ENCODE measurements around the gene OR2V1.
"Not testable (repeated sequence)": the region's sequence is repeated elsewhere in the genome, so short reads cannot be mapped to it uniquely, and the experiment has no call there.

OR2V1 gene

DNA sequence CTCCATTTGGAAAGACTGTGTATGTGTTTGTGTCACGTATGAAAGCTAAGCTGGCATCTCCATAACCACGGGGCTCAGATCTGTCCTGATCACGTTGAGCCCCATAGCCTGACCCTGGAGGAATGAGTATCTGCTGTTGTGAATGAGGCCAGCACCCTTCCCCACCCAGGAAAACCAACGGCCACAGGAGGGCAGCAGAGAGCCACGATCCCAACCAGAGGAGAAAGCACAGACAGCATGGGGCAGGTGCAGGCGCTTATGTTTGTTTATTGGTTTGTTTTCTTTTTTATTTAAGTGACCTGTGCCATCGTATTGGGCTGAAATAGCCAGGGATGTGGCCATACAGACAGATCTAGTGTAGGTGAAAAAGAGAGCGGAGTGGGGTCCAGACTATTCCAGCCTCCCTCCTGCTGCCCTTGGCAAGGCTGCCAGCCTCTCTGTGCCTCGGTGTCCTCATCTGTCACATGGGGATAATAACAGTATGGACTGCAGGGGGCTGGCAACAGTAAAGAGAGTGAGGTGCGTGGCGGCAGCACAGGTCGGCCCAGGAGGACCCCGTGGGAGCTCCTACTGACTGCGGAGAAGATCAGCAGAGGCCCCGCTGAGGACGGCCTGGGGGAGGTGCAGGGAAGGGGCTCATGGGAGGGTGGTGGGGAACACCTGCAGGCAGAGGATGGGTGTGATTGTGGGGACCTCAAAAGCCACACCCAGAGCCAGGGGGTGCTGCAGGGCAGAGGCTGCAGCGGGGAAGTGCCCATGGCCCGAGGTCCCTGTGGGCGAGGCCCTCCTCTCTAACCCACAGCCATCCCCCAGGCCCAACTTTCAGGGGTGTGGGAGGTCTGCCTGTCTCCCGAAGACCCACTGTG lies 28.6 kb upstream of the OR2V1 start:
- peak; percentile 95 for DNase-seq

DNA sequence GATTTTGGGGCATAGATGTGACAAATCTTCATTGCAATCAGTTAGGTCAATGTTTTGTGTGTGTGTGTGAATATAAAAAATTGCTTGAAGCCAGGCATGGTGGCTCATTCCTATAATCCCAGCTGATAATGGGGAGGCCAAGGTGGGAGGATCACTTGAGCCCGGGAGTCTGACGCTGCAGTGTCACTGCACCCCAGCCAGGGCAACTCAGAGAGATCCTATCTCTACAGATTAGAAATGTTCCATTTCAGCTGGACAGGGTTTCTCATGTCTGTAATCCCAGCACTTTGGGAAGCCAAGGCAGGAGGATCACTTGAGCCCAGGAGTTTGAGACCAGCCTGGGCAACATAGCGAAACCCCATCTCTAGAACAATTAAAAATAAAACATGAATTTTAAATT lies 27.9 kb upstream of the OR2V1 start:
- DNase-seq: no peak

DNA sequence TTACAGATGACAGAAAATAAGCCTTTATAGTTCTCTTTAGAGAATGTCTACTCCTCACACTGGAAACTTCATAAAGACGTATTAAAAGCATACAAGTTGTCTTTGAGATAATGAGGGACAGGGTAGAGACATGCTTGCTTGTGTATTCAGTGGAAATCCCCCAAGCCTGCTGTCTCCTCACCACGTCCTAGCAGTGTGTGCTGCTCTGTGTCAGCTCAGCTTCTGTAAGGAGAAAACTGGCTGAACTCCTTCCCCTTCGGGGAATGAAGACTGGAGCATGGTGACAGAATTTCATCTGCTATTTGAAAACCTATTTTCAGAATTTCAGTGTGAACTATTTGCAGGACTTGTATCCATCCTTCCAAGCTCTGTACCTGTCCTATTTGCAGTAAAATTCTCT lies 25.8 kb upstream of the OR2V1 start:
- no peak for DNase-seq

DNA sequence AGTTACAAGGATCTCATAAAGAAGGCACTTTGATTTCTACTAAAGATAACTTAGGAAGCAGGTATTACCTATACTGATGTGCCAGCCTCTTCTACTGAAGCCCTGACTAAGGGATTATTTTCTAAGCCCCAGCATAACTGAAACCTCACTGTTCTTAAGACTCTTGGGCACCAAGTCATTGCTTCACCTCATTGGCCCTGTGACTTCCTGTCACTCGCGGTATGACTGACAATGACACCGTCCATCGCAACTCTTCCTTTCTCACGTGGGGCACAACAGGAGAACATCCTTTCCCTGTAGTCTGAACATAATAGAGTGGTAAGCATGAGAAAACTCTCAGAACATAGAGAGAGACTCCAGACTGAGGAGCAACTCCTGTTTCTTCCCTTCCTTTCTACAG lies 22.8 kb upstream of the OR2V1 start:
- DNase-seq: no peak

DNA sequence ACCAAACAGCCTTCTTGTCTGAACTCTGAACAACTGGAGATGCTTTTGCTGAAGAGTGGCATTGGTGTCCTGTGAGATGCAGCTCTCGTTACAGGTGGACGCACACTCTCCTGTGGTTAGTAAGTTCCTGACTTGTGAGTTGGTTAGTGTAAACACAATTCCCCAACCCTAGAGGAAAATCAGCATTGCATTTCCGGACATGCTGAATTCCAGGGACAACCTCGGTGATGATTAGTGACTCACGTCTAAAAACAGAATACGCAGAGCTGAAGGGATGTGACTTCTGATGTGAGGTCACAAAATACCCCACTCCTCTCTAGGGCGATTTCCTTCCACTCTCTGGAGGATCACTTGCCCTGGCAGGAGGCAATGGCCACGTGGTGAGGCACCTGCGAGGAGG lies 21.4 kb upstream of the OR2V1 start:
- DNase-seq: no peak

DNA sequence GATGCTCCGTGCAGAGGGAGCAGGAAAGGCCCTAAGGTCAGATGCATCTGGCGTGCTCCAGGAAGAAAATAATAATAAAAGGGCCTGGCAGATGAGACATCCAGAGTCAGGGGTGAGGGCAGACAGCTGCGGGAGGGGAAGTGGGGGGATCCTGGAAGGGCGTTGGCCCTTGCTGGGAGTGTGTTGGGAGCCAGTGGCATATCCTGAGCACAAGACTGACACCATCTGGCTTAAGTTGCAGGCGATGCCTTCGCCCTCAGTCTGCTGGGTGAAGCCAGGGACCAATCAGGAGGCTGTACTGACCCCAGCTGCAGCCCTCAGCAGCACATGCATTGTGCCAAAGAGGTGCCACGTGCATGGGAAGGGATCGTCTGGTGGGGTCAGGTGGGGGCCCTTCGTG lies 20.2 kb upstream of the OR2V1 start:
- no peak for DNase-seq

DNA sequence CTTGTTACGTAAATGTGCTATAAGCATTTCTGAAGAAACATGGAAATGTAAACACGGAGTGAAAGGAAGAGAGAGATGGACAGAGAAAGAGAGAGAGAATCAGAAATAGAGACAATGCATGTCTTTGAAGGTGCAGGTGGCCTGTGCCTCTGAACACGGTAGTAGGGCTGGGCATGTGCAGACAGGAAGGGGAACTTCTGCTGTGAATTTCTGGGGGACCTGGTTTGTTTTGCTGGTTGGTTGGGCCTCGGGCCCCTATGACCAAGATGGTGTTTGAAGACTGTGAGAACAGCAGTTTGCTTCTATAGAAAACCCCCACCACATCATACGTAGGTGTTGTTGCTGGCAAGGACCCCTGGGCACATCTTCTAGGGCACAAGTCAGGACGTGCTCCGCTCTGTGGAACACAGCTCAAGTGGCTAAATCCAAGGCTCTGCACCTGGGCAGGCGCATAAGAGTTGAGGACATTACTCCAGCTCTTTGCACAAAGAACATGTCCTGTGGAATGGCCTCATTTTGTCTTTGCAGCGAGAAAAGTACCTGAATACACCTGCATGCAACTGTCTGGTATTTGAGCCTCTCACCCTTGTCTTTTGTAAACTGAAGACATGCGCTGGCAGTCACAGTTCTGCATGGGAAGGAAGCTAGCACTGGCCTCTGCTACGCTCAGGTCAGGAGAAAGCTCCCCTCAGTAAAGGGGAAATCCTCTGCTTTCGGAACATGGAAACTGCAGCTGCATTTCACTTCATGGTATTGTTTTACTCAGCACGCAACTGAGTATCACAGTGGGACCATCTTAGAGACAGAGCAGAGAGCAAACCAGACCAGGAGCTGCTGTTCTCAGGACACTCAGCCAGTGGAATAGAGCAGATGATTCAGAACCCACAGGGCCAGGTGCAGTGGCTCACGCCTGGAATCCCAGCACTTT lies 19.1 kb upstream of the OR2V1 start:
- no peak for DNase-seq

DNA sequence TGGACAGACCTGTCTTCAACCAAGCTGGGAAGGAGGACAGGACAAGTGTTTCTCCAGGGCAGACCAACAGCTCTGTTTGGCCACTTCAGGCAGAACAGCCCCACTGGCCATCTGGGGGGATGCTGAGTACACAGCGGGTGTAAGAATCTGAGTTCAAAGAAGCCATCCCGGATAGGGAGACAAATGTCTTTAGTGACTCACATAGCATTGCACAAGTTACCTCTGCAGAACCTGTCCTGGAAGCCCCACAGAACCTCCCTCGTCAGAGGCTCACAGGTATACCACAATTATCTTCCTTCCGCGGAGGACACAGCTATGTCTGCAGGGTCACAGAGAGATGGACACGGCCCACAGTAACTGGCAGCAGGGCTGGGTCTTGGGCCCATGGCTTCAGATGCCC lies 18.4 kb upstream of the OR2V1 start:
- DNase-seq: no peak

DNA sequence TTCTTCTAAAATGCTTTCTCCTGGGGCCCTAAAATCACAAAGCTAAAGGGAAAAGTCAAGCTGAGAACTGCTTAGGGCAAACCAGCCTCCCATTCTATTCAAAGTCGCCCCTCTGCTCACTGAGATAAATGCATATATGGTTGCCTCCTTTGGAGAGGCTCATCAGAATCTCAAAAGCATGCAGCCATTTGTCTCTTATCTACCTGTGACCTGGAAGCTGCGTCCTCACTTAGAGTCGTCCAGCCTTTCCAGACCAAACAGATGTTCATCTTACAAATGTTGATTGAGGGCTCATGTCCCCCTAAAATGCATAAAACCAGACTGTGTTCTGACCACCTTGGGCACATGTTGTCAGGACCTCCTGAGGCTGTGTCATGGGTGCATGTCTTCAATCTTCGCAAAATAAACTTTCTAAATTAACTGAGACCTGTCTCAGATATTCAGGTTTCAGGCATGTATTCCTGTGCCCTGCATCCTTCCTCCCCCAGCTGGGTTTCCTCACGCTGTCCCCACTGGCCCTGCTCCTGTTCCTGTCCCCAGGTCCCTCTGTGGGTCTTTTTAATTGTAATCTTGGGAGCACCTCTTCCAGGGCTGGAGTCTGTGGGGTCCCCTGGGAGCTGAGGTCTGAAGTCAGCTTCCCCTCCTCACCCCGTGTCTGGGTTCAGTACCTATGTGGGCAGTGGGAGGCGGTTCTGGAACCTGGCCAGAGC lies 16.1 kb upstream of the OR2V1 start, which contains the start of gene OR2V2:
OR2V2 (plus strand) TSS at position 660 of the 710 bp plus-strand sequence. CDS start 7,357 bp downstream, outside the sequence.
- DNase-seq: not testable (repeated sequence)

DNA sequence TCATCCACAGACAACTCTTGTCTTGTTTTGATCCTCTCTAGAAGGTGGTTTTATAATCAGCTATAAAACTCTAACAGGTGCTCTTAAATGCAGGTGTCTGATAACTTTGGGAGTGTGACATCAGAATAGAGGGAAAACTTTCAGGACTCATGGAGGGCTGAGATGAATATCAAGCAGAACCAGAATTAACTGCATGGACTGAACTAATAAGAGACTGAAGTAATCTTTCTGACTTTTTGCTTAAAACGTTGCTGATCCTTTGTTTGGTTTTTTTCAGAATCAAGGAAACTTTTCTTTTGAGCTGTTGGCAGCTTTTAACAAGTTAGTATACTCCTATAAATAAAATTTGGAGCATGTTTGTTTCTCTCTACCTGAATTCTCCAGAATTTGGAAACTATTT lies 14.2 kb upstream of the OR2V1 start:
- no peak for DNase-seq

DNA sequence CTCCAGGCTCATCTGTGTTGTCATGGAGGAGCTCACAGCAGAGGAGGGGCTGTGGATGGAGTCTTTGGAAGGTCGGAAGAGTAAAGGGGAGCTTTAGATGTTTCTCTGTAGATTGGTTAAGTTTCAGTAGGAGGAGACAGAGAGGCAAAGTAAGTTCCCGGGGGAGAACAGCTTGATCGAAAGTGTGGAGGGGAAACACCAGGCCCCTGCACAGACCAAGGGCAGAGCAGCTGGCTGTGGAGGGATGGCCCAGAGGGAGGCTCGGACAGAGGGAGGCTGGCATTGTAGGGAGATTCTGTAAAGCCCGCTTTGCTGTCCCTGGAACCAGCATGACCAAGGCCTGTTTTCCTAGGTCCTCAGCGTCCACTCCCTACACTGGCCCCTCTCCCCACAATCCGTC lies 11.1 kb upstream of the OR2V1 start:
- DNase-seq: no peak

DNA sequence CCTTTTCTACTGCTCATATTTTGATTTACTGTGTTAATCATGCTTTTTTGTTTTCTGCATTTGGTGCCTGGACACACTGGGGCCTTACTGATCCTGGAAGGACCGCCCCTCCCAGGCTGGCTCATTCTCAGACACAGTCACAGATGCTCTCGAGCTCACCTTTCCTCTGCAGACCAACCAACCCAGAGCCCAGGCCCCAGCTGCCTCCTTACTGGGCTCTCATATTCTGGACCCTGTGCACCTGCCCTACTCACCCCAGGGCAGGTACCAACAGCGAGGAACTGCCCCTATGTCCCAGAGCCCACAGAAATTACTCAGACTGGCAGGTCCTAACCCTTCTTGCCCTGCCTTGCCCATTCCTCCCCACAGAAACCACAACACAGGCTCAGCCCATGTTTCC lies 9.8 kb upstream of the OR2V1 start:
- DNase-seq: no peak

DNA sequence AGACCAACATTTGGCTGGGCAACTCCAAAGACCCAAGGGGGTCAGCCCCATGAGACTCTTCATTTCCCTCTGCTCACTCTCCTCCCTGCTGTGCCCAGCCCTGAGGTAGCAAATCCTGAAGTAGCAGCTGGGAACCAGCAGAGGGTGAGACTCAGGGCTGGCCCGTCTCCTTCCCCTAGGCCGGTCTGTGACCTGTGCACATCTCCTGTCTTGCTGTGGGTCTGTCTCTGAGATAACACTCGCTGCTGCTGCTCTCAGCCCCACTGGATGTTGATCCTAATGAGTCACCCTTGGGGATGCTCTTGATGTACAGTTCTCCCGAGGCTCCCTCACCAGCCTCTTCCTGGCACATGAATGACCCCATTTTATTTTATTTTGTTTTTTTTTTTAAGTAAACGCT lies 7.3 kb upstream of the OR2V1 start:
- no peak for DNase-seq

DNA sequence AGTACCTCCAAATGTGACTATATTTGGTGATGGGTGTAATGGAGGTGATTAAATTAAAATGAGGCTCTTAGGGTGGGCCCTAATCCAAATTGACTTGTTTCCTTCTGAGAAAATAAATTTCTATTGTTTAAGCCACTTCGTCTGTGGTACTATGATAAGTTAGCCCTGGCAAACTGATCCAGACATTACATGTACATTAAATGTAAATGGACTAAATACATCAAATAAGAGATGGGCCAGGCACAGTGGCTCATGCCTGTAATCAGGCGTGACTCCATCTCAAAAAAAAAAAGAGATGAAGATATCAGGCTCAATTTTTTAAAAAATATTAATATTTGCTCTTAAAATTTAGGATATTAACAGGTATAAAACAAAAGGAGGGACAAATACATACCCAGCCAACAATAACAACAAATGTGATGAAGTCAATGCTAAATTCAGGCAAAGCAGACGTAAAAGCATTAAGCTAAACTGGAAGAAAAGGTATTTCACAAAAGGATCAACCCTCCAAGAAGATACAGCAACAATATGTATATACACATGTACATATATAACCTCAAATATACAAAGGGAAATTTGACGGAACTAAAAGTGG lies 5.5 kb upstream of the OR2V1 start:
- no peak for DNase-seq

DNA sequence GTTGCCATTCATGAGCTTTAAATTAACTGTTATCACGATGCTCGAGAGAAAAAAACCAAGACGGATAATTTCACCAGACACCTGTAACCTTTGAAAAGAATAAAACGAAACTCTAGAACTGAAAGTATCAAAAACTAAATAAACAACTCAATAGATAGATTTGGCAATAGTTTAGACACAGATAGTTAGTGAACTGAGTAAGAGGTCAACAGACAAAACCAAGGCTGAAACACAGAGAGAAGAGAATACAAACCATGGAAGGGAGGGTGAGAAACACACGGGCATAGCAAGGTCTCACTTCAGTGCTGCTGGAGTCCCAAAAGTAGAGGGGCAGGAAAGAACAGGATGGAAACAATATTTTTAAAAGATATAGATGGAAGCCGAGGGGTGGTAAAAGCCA lies 3.3 kb upstream of the OR2V1 start:
- no peak for DNase-seq

DNA sequence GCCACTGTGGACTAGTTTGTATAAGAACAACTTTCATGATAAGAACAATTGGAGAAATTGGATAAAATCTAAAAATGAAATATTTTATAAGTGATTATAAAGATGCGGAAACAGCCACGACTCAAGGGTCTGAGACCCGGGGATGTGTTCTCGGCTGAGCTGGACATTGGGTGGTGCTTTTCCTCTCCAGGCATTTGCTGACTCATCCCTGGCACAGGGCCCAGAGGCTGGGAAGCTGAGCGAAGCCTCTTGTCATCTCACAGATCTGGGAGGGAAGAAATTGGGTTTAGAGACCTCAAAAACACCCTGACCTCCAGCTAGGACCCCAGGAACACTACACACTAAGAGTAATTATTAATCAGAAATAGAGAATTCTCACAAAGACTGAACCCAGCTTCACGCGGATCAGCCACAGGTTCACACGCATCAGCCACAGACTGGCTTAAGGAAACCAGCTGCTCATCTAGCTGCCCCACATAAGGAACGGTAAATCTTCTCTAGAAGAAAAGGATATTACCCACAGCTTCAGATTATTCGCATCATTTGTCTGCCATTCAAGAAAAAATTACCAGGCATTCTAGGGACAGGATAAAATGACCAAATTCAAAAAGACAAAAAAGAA lies 2.8 kb upstream of the OR2V1 start:
- no peak for DNase-seq

DNA sequence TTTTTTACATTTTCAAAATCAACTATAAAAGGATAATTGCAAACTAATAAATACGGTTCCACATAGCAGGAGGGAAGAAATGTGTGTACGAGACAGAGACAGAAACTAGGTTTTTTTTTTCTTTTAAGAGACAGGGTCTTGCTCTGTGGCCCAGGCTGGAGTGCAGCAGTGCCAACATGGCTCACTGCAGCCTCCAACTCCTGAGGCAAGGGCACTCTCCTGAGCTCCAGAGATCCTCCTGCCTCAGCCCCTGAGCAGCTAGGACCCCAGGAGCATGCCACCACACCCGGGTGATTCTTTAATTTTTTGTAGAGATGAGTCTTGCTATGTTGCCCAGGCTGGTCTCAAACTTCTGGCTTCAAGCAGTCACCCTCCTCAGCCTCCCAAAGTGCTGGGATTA lies 2.1 kb upstream of the OR2V1 start:
- DNase-seq: no peak

DNA sequence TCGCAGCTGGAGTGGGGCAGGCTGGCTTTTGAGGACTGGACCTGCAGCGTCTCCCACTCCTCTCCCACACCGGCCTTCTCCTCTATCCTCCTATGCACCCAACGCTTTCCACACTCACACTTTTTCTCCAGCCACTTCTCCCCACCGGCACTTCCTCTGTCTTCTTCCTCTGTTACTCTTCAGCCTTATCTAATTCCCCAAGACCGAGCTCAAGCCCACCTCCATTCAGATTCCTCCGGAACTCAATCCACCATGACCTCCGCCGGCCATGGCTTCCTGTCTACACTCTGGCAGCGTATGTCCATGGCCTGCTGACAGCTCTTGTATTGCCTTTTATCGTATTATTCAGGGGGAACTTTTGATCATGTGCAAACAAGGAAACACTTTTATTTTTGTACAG lies 545 bp upstream of the OR2V1 start:
- no peak for DNase-seq

DNA sequence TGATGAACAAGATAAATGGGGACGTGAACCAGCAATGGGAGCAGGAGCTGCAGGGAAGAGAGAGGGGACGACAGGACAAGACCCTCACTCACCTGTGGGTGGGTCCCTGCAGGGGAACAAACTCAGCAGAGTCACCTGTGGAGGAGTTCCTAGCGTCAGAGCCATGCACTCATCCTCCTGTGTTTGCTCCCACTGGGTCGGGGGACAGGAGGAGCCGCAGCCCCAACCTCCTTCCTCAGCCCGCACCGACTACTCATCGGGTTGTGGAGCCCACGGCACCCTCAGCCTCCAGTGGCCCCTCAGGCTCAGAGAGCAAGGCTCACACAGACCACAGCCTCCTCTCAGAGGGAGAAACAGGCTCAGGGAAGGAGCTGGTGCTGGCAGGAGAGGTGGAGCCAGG lies 888 bp downstream of the OR2V1 start:
- not testable (repeated sequence) for DNase-seq

DNA sequence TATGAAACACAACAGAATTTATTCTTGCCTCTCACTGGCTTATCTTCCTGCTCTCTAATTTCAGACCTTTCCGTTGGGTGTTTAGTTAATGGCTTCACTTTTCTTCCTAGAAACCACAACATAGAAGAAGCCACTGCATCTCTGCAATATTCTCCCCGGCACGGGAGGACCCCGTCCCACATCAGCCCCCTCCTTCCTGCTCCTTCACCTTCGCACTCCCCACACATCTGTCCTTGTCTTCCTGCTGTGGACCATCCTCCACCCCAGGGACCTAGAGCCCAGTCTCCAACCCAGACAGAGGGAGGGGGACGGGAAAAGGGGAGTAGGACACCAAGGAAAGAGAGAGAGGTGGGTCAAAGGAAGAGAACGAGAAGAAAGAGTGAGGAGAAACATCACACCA lies 1.4 kb downstream of the OR2V1 start:
- no peak for DNase-seq

DNA sequence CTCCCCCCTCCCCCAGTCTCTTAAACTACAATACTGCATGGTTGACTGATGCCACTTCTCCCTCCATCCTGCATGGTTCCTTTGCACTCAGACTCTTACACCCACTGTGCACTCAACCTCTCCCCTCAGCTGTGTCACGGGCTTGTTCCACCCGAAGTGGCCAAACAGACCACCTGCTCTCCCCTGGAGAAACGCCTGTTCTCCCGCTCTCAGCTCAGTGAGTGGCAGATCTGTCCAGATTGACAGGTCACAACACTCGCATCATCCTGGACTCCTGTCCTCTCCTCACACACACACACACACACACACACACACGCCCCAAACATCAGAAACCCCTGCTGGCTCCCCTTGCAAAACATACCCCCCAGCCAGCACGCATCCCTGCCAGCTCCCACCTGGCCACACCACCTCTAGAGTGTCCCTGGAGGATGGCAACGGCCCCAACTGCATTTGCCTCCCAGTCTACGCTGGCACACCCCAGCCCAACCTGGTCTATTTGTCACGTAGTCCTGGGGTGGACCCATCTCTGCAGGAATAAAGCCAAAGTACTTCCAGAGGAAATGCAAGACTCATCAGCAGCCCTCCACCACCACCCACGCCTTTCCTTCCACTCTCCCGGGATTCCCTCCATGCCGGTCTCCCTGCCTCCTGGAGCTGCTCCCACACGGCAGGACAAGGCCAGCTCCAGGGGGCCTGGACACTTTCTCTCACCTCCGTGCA lies 2.9 kb downstream of the OR2V1 start:
- DNase-seq: no peak

DNA sequence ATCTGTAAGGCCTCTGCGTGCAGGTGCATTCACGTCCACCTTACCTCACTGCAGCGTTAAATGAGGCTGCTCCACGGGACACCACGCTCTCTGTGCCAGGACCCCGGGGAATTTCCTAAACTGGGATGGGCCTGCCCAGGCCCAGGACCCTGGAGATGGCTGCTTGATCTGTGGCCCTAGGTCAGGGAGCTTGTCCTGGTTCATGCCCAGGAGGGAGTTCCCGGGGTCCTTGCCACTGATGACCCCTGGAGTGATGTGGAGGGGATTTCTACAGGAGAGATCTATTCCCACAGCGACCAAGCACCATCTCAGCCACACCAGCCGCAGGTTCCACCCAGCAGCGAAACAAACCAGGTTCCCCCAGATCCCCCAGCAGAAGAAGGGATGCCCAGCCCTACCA lies 3.5 kb downstream of the OR2V1 start:
- DNase-seq: no peak

Measured in stimulated activated CD4-positive, alpha-beta T cell treated with anti-CD3 and anti-CD28 coated beads, Interleukin-4, amount 100 ng/mL, for 1 hour (primary cell).